Measurements from ENCODE around the gene CDAN1.

Gene CDAN1

DNA sequence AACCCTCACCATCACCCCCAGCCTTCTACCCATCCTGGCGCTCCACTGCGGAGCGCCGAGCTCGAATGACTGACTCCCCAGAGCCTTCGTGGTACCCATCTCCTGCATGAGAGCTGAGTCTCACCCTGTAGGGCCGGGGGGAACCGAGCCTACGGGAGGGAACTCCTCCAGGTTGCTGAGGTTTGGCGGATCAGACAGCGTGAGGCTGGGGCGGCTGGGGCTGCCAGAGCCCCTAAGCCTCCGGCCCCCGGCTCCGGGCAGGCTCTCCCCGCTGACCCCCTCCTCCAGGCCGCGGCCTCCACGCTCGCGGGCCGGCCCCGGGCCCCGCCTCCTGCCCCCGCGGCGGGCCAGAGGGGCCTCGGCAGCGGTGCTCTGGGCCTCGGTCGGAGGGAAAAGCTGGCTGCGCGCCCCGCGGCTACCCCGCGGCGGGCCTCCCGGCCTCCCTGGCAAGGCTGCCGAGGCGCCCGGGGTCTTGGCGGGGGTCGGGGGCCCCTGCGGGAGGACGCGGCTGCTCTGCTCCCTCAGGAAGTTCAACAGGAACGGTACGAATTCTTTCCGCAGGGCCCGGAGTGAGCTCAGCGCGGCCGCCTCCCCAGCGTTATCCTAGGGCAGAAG, 643 bp downstream of the CDAN1 start:
- Histone ChIP-seq H3K4me3 (peak overlapping the region; percentile 64 to 99 (median 86)), H3K27ac (peak overlapping the region in 20 of 21 experiments; percentile 60 to 94 (median 81))

DNA sequence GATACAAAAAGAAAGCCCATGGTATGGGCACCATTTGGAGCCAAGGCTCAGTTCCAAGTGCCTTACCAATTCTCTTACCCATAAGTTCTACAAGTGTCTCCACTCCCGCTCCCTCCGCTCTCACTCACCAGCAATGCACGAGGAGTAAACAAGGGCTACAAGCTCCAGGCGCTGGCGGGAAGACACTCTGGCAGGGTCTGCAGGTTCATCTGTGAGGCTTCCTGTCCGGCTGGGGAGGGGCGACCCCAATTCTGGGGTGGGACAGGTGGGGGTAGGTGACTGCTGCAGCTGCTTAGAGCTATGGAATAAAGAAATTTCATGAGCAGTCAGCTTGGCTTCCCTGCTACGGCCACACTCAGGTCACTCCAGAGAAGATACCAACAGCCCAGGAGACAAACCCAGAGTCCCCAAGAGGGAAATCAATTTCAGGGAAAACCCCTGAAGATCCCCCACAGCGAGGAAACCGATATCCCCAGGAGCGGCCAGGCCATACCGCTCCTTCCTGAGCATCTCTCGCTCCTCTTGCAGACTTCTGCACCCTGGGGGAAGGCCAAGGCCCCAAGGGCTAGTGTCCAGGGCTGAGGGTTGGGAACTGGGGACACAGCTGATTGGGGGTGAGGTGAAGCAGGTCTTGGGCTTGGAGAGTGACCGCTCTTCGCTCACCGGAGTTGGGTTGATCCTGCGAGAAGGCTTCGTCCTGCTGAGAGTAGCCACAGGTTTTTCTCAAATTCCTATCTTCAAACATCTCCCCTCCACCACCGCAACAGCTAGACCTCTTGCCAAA, 1.4 kb downstream of the CDAN1 start:
- Histone ChIP-seq H3K4me3 (peak overlapping the region; percentile 64 to 99 (median 86)), H3K27ac (peak overlapping the region in 10 of 21 experiments; percentile 43 to 94 (median 83))

DNA sequence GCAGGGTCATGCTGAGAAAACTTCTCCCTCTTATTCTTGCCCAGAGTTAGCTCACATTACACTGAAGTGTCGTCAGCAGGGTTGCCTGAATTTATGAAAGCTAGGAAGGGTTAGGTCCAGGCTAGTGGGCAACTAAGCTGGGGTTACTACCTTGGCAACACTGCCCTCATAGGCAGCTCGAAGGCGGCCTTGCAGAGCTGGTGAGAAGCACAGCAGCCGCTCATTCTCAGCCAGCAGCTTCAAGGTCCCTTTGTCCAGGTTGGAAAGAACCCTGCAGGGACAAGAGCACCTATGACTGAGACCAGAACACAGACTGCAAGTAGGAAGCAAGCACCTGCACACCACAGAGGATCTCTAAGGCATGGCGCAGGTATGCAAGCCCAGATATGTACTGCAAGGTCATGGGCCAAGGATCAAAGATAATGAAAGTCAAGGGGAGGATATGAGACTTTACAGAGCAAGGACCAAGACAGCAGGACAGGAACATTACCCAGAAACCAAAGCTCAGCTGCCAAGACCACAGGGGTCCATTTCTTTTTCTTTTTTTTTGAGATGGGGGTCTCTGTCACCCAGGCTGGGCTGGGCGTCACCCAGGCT, 2.8 kb downstream of the CDAN1 start:
- H3K27ac ChIP-seq: no peak overlapping the region
- H3K4me3 ChIP-seq: no peak overlapping the region

DNA sequence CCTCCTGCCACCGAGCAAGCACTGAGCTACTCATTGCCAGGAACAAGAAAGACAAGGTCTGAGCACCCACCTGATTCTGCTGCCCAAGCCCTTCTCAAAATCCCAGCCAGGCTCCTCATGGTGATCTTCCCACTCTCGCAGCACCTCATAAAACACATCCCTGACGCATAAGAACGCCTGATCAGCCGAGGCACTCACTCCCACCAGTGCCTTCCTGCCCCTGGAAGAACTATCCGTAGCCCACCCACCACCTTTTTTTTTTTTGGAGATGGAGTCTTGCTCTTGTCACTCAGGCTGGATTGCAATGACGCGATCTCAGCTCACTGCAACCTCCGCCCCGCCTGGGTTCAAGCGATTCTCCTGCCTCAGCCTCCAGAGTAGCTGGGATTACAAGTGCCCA, 3.9 kb downstream of the CDAN1 start:
- Histone ChIP-seq H3K27ac (no peak overlapping the region), H3K4me3 (no peak overlapping the region)

DNA sequence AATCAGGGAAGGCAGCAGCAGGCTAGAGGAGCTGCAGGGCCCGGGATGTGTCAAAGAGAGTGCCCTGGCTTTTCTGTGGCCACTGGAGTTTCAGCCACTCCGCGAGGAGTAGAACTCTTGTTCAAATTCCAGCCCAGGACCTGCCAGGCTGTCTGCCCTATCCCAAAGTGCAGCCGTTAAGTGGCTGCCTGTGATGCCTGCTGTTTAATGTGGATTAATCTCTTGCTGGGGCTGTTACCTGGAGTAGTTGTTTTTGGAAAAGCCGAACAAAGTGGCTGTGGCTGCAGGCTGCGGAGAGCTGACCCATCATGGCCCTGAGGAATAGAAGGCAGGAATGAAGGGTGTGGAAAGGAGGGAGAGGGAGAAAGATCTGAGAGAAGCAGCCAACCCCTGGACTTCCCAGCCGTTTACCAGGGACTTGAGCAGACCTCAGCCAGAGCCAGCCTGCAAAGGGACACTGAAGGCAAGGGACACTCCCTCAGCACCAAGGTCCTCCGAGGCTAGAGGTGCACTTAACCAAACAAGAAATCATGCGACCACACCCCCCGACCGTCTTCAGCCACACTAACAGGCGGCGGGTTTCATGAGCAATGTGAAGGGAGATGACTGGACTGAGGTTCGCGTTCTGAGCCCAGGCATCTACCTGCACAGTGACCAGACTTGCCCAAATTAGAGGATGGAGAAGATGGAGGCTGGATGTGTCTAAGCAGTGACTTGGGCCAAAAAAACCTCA, 4.7 kb downstream of the CDAN1 start:
- no peak overlapping the region for H3K4me3 ChIP-seq
- H3K27ac ChIP-seq: no peak overlapping the region

DNA sequence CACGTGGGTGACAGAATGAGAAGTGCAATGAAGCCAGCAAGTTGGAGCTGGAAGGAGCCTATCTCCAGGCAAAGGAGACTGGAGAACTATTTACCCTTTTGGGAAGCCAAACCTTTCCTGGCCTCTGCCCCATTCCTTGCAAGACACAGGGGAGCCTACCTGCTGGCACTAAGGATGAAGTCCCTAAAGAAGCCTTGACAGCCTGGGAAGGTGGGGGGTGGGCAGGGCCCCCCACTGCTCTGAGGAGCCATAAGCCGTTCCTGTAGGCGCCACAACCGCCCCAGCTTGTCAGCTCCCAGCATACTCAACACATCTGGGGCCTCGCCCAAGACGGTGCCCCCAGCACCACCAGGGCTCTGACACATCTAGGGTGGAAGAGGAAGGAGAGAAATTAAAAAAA, 5.5 kb downstream of the CDAN1 start:
- Histone ChIP-seq H3K4me3 (no peak overlapping the region), H3K27ac (no peak overlapping the region)

DNA sequence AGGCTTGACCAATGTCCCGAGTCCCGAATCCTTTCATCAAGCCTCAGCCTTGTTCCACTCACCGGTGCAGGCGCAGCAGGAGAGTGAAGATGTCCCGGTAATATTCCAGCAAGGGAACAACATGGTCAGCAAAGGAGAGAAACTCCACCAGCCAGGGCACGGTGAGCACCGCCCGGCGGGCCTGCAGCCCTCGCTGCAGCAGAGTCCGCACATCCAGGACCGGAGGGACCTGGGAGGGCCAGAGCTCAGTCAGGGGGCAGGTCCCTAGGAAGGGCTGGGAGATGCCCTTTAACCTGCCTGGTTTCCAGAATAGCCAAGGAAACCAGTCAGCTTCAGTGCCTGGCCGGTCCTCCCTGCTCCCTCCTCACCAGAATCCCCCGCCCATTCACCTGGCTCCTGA, 6.4 kb downstream of the CDAN1 start:
- Histone ChIP-seq H3K27ac (no peak overlapping the region), H3K4me3 (no peak overlapping the region)

DNA sequence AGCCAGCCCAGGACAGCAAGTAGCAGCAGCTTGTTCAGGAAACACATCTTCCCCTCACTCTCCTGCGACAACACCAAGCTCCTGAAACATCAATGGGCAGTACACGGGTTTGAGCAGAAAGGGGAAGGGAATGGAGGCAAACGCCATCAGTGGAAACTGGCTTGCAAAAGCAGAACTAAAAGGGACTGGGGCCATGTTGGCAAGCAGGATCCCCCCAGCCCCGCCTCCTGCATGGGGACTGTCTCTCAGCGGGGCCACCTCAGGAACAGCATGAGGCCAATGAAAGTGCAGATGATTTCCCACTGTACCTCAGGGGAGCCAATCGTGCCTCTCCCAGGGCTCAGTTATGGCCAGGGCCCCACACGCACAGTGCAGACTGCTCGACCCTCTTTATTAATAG, 6.8 kb downstream of the CDAN1 start:
- no peak overlapping the region for H3K27ac ChIP-seq
- no peak overlapping the region for H3K4me3 ChIP-seq

DNA sequence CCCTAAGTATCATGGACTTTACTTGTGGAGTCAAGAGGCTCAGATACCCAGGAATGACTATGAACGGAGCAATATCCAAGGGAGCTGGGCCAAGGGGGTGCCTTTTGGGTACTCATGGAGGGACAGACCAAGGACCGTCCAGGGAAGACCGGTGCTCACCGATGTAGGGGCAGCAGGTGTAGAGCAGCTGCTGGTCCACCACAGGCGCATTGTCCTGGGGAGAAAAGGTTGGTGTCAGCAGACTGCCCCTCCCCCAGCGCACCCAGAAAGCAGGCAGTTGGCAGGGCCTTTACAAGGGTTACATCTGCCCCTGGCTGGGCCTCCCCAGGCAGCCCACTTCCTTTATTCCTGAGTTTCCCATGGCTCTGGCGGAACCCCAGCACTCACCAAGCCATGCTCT, 7.5 kb downstream of the CDAN1 start:
- Histone ChIP-seq H3K27ac (no peak overlapping the region), H3K4me3 (no peak overlapping the region)

DNA sequence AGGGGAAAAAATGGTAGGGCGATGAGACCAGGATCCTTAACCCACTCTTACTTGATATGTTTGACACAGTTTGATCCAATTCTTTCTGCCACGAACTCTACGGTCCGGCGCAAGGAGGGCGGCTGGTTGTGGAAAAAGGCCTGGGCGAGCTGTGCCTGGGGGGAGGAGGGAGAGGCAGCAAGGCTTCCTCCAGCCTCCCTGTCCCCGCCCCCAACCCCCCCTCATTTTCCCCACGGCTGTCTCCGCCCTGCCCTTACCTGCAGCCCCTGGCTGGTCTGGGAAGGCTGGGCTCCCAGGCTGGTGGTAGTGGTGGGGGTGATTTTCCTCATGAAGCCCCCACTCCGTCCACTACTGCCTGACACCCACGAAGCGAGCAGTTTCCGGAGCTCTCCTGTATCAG, 8.0 kb downstream of the CDAN1 start:
- H3K27ac ChIP-seq: no peak overlapping the region
- no peak overlapping the region for H3K4me3 ChIP-seq

DNA sequence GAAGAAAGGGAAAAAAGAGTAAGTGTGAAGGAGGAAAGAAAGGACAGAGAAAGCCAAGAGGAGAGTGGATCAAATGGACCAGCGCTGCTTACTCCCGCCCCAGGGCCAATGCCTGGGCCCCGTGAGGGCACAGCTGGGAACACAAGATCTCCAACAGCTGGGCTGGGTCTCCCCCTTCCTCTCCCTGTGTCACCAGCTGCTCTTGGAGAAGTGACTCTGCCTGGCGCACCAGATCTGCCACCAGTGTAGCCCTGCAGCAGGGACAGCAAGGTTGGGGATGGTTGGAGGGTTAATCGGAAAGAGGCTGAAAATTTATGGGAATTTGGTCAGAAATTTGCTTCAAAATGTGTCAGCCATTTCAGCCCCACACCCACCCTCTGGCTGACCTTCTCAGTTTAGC, 8.4 kb downstream of the CDAN1 start:
- Histone ChIP-seq H3K27ac (no peak overlapping the region), H3K4me3 (no peak overlapping the region)

DNA sequence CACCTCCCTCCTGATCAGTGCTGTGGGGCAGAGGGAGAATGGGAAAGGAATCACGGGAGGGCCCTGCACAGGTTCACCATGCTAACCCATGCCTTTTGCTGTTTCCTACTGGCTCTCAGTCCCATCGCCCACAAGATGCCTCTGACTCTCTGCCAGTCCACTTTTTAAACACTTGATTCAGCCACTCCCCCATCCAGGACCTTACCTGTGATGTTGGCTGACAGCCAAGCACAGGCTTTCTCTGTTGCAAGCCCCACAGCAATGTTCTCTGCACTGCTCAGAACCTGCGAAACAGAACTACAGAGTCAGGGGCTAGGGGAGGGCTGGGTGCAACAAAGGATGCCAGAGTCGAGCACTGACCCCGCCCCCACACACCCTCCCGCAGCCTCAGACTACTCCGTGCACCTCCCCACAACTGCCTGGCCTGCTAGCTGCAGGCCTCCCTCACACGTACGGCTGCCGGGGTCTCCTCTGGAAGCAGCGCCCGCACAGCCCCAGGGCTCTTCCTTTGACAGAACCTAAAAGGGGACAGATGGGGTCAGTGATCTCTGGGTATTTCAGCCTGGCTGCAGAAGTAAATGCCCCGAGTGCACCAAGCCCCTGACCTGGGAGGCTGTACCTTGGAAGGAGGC, 9.1 kb downstream of the CDAN1 start:
- no peak overlapping the region for H3K27ac ChIP-seq
- H3K4me3 ChIP-seq: no peak overlapping the region

DNA sequence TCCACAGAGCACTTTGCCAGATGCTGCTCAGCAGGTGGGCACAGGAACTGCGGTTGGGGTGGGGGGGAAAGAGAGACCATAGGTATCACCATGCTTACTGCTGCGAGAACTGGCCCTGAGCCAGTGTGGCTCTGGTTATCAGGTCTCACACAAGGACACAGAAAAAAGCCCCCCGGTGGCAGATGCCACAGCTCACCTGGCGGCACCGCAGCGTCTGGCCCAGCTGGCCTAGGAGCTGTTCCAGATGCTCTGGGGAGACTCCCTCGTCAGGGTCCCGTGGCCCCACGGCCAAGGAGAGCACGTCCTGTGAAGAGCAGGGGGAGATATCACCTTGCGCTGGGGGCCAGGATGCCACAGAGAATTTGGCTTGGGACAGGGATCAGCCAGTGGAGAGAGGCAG, 10.8 kb downstream of the CDAN1 start:
- Histone ChIP-seq H3K4me3 (no peak overlapping the region), H3K27ac (no peak overlapping the region)

DNA sequence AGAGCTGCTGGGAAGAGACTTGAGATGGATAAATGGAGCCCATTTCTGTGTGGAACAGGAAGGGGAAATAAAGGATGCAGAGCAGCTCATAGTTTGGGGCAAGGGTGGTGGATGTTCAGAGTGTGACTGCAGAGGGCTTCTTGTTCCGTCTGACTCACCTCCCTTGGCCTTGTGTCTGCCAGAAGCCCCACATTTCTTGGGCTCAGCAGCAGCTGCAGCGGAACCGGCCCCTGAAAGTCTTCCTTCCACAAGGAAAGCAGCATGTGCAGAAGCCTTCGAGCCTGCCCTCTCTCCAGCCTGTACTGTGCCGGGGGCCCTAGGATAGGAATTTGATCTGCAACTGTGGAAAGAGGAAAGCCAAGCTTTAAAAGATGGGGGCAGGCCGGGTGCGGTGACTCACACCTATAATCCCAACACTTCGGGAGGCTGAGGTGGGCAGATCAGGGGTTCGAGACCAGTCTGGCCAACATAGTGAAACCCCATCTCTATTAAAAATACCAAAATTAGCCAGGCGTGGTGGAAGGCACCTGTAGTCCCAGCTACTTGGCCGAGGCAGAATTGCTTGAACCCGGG, 11.5 kb downstream of the CDAN1 start:
- Histone ChIP-seq H3K27ac (no peak overlapping the region), H3K4me3 (no peak overlapping the region)

DNA sequence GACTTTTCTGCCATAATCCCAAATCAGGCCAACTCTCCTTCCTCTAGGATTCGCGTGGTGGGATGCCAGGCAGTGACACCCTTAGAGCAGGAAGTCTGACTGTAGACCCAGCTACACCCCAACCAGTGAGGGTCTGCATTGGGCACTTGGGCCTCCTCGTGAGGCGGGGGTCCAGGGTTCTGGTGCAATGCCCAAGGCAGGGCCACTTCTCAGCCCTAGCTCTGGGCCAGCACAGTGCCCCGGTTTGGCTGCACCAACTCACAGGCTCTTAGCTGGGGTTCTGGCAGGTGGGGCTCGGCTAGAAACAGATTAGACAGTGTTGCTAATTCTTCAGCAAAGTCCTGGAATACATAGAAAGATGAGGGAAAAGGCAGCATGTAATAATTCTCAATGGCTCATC, 12.7 kb downstream of the CDAN1 start:
- H3K4me3 ChIP-seq: no peak overlapping the region
- H3K27ac ChIP-seq: no peak overlapping the region

DNA sequence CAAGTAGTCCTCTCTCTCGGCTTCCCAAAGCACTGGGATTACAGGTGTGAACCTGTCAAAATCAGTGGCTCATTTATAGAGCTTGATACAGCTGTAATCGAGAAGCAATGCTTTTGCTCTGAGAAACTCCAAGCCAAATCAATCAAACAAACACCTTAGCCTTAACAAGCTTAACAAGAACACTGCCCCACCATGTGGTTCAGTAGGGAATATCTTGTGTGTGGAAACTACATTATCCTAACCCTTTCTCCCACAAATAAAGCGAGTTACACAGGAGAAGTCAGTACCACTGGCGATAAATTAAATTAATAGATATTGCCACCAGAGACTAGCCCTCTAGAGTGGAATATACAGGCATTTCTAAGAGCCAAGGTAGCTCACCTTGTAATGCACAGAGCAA, 13.9 kb downstream of the CDAN1 start:
- Histone ChIP-seq H3K4me3 (no peak overlapping the region), H3K27ac (no peak overlapping the region)

DNA sequence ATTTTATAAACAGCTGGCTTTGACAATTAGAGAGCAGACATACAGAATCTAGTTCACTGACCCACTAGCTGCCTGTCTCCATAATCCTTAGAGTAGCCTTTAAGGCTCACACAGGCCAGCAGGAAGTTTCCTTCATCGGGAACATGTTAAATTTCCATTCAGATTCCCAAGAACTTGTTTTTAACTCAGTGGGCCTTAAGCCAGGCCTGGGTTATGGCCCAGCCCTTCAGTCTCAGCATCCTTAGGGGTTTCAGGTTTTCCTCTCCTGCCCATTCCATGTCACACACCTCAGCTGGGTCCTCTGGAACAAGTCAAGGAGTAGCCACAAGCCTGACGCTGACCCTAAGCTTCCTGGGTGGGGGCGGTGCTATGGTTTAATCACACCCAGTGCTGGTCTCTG, 15.0 kb downstream of the CDAN1 start:
- Histone ChIP-seq H3K4me3 (no peak overlapping the region), H3K27ac (peak overlapping the region in 2 of 21 experiments; percentile 34 to 40)

DNA sequence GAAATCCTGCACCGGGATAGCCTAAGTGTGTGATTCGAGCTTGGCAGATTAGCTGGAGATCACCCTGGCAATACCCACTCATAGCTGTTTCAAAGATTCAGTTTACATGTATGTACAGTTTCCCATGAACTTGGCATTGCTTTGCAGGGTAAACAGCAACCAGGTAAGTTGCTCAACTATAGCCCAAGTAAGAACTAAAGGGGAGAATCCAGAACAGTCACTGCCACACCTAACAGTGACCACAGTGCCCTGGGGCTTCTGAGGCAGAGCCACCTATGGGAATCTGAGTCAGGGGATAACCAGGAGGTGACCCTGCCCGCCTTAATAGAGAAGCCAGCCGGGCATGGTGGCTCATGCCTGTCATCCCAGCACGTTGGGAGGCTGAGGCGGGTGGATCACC, 15.9 kb downstream of the CDAN1 start:
- peak overlapping the region in 1 of 21 experiments; percentile 40 for H3K27ac ChIP-seq
- H3K4me3 ChIP-seq: no peak overlapping the region

DNA sequence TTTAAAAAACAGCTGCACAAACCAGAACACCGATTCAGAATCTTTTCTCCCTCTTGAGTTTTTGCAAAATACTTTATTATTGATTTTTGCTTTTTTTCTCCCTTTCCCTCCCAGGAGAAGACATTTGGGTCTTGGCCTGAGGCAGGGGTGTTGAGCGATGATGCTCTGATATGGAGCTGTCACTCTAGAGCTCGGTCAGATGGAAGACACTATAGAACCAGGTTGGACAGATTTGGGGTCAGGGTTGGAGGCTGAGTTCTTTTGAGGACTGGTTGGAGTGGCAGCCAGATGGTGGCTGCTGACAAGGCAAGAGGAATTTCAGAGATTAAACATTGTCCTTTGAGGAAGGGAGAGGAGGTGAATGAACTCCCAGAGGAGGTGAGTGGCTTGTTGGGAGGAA, 16.9 kb downstream of the CDAN1 start:
- no peak overlapping the region for H3K4me3 ChIP-seq
- H3K27ac ChIP-seq: no peak overlapping the region

DNA sequence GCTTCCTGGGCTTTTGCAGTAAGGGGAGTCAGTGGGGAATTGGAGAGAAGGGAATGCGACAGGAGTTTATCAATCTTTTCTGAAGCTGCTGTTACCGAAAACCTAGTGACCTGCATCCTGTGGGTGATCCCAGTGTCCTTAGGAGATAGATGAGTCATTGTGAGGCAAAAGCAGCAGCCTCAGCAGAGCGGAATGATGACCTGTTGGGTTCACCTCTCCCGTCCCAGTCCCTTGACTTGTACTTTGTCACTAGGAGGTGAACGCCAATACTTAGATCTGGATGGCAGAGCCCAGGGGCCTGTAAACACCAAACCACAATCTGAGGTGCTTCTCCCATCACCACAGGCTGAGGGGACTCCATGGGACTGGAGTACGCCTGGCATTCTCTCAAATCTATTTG, 17.9 kb downstream of the CDAN1 start:
- no peak overlapping the region for H3K27ac ChIP-seq
- H3K4me3 ChIP-seq: no peak overlapping the region
